SK-N-SH treated with all-trans-retinoic acid at 6 μM for 48 hours (cell line): ENCODE data around the gene DAB1.

Source experiments
- ISL1 ChIP-seq: fragments of 250-450 bp; sonication (Bioruptor Pico); IDR thresholded peaks from 2 replicates; pipeline ENCODE4 v2.1.2; 2022; ENCODE audit warnings: mild to moderate bottlenecking, moderate library complexity
- RARB ChIP-seq: fragments of 250-450 bp; sonication (Bioruptor Pico); IDR thresholded peaks from 2 replicates; pipeline ENCODE4 v1.8.0; 2021; ENCODE audit warnings: mild to moderate bottlenecking, moderate library complexity
- TCF4 ChIP-seq: fragments of 250-450 bp; sonication (Bioruptor Pico); IDR thresholded peaks from 2 replicates; pipeline ENCODE4 v1.8.0; 2021; ENCODE audit warnings: mild to moderate bottlenecking, moderate library complexity, borderline replicate concordance
- ZFP3 ChIP-seq: fragments of 250-450 bp; sonication (Bioruptor Pico); IDR thresholded peaks from 2 replicates; pipeline ENCODE4 v1.5.0; 2020; ENCODE audit warnings: mild to moderate bottlenecking, moderate library complexity
- TF ChIP-seq, protein P1 (sequence below): fragments of 250-450 bp; sonication (Bioruptor Pico); IDR thresholded peaks from 2 replicates; pipeline ENCODE4 v1.5.1; 2020; ENCODE audit warnings: low read depth, mild to moderate bottlenecking, moderate library complexity
- TF ChIP-seq, protein P2 (sequence below): fragments of 250-450 bp; sonication (Bioruptor Pico); IDR thresholded peaks from 2 replicates; pipeline ENCODE4 v1.8.0; 2020; ENCODE audit warnings: mild to moderate bottlenecking, moderate library complexity, borderline replicate concordance

DNA sequence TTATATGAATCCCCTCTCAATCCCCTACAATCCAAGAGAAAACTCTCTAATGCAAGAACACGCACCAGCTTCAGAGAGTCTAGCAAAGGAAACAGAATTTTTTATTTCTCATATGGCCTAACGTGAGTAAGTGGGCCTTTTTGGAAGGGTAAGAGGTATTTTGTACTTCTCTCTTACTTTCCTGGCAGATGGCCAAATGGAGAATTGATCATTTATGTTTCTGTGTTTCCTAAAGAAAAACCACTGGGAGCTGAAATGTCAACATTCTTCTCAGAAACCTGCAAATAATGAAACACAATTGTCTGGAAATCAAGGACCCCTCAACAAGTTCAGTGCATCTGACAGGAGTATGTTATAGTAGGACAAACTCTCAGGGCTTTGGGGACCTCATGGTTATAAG is 281.7 kb downstream of the DAB1 start:
- TF ChIP-seq ISL1 (CRISPR knock-in tag) (no peak), ZFP3 (CRISPR knock-in tag) (no peak), TCF4 (CRISPR knock-in tag) (no peak), RARB (CRISPR knock-in tag) (no peak)
- TF ChIP-seq, protein P1, sequence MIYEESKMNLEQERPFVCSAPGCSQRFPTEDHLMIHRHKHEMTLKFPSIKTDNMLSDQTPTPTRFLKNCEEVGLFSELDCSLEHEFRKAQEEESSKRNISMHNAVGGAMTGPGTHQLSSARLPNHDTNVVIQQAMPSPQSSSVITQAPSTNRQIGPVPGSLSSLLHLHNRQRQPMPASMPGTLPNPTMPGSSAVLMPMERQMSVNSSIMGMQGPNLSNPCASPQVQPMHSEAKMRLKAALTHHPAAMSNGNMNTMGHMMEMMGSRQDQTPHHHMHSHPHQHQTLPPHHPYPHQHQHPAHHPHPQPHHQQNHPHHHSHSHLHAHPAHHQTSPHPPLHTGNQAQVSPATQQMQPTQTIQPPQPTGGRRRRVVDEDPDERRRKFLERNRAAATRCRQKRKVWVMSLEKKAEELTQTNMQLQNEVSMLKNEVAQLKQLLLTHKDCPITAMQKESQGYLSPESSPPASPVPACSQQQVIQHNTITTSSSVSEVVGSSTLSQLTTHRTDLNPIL (CRISPR knock-in tag), result no peak
- TF ChIP-seq, protein P2, sequence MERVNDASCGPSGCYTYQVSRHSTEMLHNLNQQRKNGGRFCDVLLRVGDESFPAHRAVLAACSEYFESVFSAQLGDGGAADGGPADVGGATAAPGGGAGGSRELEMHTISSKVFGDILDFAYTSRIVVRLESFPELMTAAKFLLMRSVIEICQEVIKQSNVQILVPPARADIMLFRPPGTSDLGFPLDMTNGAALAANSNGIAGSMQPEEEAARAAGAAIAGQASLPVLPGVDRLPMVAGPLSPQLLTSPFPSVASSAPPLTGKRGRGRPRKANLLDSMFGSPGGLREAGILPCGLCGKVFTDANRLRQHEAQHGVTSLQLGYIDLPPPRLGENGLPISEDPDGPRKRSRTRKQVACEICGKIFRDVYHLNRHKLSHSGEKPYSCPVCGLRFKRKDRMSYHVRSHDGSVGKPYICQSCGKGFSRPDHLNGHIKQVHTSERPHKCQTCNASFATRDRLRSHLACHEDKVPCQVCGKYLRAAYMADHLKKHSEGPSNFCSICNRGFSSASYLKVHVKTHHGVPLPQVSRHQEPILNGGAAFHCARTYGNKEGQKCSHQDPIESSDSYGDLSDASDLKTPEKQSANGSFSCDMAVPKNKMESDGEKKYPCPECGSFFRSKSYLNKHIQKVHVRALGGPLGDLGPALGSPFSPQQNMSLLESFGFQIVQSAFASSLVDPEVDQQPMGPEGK, result no peak
